Keratinocyte (primary cell): Measurements from ENCODE around the gene TMEM185B.

Experiments
- CTCF ChIP-seq, 3 experiments: IDR thresholded peaks in 1 of 3; conservative IDR thresholded peaks in 1 of 3; optimal IDR thresholded peaks in 1 of 3; 2 replicates in 2 of 3; 3 replicates in 1 of 3; pipeline versions ENCODE3 to v1.5.1; 2011; ENCODE audit warnings: low read length in 3 of 3, mild to moderate bottlenecking in 3 of 3, moderate library complexity in 2 of 3, control low read depth in 1 of 3, inconsistent platforms in 1 of 3; ENCODE audit not compliant: insufficient read depth in 2 of 3; ENCODE audit errors: extremely low read depth in 1 of 3
- EZH2 ChIP-seq: IDR thresholded peaks from one replicate; pipeline ENCODE4 v1.6.1; 2012; ENCODE audit warnings: inconsistent platforms, mild to moderate bottlenecking, low read length, moderate library complexity

- TF ChIP-seq CTCF (optimal IDR thresholded peaks at IDR 0.05 in 1 of 3, IDR thresholded peaks at IDR 0.05 in 1 of 3, conservative IDR thresholded peaks at IDR 0.05 in 1 of 3; ENCODE audit: extremely low read depth in 1 of 3, insufficient read depth in 2 of 3, low read length in 3 of 3), result no peak
- no peak for TF ChIP-seq EZH2
Measured at GRCh38 chr2:120229341-120229740, 6.1 kb upstream of the TMEM185B start.
